Ishikawa (cell line): ENCODE results near the gene TRIM4.

ENCODE experiments used
- EGR1 ChIP-seq: IDR thresholded peaks from 2 replicates; pipeline ENCODE4 v1.6.1; 2012
- EP300 ChIP-seq: IDR thresholded peaks from 2 replicates; pipeline ENCODE4 v1.6.1; 2012; ENCODE audit warnings: borderline replicate concordance
- TCF12 ChIP-seq: IDR thresholded peaks from 2 replicates; pipeline ENCODE4 v1.6.1; 2012; ENCODE audit warnings: low read depth
- TF ChIP-seq, protein P1 (sequence below): IDR thresholded peaks from 2 replicates; pipeline ENCODE4 v1.6.1; 2012; ENCODE audit warnings: low read depth, mild to moderate bottlenecking

DNA sequence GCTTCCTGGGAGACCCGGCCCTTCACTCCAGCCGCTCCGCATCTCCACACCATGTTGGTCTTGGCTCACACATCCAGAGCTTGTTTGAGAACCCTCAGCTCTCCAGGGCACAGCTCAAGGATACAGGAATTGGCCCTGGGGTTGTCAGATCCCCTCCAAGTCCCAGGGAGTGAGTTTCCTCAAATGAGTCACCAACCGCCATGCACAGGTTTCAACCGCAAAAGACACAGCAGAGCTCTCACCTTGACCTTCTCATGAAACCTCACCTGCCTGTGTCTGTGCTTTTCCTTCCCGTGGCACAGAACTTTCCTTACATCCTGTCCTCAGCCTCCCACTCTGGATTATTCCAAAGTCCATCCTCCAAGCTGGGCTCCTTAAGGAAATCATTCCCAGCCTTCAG lies 35.9 kb upstream of the TRIM4 start:
- TF ChIP-seq EP300: no peak
- TF ChIP-seq, protein P1, sequence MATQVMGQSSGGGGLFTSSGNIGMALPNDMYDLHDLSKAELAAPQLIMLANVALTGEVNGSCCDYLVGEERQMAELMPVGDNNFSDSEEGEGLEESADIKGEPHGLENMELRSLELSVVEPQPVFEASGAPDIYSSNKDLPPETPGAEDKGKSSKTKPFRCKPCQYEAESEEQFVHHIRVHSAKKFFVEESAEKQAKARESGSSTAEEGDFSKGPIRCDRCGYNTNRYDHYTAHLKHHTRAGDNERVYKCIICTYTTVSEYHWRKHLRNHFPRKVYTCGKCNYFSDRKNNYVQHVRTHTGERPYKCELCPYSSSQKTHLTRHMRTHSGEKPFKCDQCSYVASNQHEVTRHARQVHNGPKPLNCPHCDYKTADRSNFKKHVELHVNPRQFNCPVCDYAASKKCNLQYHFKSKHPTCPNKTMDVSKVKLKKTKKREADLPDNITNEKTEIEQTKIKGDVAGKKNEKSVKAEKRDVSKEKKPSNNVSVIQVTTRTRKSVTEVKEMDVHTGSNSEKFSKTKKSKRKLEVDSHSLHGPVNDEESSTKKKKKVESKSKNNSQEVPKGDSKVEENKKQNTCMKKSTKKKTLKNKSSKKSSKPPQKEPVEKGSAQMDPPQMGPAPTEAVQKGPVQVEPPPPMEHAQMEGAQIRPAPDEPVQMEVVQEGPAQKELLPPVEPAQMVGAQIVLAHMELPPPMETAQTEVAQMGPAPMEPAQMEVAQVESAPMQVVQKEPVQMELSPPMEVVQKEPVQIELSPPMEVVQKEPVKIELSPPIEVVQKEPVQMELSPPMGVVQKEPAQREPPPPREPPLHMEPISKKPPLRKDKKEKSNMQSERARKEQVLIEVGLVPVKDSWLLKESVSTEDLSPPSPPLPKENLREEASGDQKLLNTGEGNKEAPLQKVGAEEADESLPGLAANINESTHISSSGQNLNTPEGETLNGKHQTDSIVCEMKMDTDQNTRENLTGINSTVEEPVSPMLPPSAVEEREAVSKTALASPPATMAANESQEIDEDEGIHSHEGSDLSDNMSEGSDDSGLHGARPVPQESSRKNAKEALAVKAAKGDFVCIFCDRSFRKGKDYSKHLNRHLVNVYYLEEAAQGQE: no peak
- no peak for TF ChIP-seq TCF12
- no peak for TF ChIP-seq EGR1
